ENCODE results near the gene ESR2. TPM values are rescaled to one million over a fixed set of nuclear protein-coding genes. Genes with fewer than 3 reads are reported as not detected.
"Not testable (repeated sequence)": the region's sequence is repeated elsewhere in the genome, so short reads cannot be mapped to it uniquely, and the experiment has no call there.

ESR2 gene
- total RNA-seq, 1 donor from 2014 or later: 0.13 TPM

DNA sequence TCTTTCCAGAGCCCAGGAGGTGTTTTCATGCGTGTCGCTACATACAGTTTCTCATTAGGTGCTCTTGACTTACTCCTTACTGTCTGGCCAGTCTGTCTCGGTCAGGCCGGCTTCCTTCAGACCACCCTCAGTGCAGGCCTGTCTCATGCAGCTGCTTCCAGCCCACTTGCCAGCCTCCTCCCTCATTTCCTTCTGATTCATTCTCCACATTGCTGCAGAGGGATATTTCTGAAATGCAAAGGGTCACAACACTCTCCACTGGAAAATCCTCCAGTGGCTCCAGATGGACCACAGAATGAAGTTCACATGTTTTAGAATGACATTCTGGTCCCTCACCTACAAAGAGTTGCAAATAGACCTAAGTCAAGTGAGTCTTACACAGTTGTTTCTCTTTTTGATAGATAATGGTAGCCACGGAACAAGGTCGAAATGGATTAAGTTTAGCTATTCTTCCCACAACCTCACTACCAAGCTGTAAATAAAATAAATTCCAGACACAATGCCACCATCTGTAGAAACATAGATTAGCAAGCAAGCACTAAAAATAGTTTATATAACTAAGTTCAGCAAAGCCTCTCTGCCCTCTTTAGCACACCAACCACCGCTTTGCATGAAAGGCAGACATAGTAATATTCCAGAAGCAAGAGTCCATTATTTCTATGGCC lies 146.9 kb downstream of the ESR2 start:
- peak; percentile 69 for DNase-seq (ENCODE audit: low read depth, low spot score)

DNA sequence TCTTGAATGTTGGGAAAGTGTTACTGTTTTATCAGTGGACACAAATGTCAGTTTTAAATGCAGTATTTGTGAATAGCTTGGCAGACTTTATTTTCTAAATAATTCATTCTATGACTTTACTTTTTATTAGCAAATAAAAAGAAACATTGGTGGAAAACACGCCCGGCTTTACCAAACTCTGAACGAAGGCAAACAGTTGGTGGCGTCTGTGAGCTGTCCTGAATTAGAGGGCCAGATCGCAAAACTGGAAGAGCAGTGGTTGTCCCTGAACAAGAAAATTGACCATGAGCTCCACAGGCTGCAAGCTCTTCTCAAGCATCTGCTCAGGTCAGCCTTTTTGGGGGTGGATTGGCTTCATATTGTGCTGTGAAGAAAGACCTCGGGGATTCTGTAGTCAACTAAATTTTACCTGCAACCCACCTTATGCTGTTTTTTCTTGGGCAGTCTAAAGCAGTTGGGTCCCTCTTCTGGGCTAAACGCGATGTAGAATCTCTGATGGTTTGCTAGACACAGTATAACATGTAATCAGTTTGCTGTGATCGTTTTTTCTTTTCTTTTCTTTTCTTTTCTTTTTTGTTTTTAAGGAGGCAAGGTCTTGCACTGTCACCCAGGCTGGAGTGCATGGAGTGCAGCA lies 156.4 kb downstream of the ESR2 start:
- DNase-seq (ENCODE audit: low read depth, low spot score): no peak

DNA sequence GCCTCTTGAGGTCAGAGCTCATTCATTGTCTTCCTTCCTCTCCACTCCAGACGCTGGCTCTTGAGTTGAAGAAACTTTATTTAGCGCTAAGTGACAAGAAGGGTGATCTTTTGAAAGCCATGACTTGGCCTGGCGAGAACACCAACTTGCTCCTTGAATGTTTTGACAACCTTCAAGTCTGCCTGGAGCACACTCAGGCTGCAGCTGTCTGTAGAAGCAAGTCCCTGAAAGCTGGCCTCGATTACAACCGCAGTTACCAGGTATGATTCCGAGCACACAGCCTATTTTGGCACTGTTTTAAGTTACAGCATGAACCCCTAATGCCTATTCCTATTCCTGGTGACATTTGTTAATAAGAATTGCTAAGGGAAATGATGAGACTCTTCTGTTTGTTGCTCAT lies 167.6 kb downstream of the ESR2 start:
- DNase-seq (ENCODE audit: low read depth, low spot score): no peak

DNA sequence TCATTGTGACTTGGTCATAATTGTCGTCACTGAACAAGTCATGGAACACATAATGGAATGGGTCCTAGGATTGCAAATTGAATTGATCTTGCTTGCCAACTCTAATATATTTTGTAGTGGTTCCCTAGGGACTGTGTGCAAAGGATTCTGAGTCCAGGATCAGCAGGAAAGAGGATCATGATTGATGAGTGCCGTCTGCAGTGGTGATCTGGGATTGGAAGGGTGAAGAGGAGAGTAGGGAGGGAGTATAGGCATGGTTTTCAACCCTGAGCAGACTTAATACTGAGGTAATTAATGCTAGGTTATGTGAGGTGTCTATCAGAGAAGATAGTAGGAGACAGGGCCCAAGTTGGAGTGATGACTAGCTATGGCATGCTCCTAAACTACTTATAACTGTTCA lies 168.9 kb downstream of the ESR2 start:
- DNase-seq (ENCODE audit: low read depth, low spot score): no peak

DNA sequence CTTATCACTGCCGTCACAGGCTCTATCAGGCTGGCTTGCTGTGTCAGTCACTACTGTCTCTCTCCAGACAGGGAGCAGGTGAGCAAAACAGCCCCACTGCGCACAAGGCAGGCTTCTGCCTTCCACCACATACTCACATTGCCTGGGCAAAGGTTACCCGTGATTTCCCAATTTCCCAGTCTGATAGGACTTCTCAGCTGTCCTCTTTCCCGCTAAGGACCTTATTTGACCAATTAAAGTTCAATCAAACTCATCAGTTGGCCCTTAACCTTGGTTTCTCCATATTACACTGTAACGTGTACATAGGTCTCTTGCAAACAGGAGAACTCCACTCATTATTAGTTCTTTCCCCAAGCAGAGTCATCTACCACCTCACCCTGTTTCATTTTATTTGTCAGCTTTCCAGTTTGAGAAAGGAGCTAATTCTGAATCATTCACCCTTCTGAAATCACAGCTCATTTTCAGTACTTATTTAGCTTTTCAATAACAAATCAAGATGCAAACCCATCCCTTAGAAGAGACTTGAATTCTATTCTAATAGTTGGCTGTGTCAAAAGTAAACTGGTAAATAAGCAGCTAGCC lies 170.8 kb downstream of the ESR2 start:
- DNase-seq (ENCODE audit: low read depth, low spot score): no peak

DNA sequence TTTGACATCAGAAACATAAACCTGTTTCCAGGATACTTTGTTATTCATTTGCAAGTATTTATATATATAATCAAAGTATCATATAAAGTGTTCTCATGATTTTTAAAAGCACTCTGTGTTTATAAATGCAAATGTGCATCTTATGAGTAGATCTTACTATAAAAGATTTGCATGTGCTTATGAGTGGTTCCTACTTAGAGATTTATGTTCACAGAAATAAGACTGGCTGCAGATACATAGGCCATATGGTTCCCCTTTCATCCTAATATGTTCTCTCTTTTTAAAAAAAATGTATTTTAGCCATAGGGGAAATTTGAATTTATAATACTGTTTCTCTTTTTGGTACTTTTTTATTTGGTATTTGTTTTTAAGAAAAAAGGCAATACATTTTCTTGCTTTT lies 174.2 kb downstream of the ESR2 start:
- DNase-seq (ENCODE audit: low read depth, low spot score): no peak

DNA sequence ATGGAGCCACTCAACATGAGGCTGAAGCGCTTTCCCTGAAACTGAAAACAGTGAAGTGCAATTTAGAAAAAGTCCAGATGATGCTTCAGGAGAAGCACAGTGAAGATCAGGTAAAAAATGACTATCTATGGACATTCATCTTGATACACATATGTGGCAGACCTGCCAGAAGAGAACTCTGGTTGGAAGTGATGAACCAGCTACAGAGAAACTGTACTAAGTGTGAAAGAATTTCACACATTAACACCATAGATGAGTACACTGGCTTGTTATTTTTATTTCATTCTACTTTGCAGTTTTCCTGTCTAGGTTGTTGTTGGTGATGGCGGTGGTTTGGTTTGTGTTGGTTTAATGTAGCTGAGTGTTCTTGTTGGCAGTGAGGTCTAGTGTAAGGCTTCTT lies 174.7 kb downstream of the ESR2 start:
- no peak for DNase-seq (ENCODE audit: low read depth, low spot score)

DNA sequence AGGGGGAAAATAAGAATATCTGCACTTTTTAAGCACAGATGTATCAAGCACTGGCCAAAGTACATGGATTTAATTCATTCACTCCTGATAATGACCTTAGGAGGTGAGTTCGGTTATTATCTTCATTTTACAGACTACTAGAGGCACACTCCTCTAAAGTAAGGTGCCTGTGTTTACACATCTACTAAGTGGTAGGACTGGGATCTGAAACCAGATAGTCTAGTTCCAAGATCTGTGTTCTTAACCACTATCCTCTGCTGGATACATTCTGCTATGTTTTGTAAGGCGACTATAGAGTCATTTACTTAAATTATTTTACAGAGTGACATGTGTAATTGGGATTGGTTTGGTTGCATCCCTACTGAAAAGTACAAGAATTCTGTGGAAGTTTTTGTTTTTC lies 175.3 kb downstream of the ESR2 start:
- DNase-seq (ENCODE audit: low read depth, low spot score): no peak

DNA sequence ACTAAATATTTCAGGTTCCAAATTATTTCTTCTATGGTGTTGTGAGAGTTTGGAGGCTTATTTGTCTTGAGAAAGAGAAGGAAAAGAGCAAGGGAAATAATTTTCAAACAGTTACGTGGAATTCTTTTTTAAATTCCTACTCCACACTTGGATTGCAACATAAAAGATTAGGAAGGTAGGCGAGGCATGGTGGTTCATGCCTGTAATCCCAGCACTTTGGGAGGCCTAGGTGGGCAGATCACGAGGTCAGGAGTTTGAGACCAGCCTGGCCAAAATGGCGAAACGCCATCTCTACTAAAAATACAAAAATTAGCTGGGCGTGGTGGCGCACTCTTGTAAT lies 175.8 kb downstream of the ESR2 start:
- not testable (repeated sequence) for DNase-seq (ENCODE audit: low read depth, low spot score)

DNA sequence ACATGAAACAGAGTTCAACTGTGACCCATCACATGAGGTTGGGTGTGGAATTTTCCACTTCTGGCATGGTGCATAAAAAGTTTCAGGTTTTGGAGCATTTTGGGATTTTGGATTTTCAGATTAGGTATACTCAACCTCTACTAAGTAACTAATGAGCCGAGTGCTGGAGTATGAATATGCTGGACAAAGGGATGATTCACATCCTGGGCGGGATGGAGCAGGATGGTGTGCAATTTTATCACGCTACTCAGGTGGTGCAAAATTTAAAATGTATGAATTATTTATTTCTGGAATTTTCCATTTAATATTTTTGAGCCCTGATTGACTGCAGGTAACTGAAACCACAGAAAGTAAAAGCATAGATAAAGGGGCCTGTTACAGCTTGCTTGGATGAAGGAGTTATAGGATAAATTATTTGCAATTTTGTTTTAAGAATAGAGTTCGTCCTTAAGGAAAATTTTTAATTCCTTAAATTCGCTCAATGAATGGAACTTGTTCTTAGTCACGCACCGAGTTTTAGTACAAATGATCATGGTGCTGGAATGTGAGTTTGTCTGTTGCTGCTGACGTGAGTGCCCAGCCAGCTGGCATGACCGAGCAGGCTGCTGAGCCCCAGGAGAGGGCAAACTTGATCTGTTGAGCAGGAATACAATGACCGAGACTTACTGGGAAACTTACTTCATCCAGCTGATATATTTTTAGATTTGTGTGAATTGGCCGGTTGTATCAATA lies 176.3 kb downstream of the ESR2 start:
- peak; percentile 17 for DNase-seq (ENCODE audit: low read depth, low spot score)

DNA sequence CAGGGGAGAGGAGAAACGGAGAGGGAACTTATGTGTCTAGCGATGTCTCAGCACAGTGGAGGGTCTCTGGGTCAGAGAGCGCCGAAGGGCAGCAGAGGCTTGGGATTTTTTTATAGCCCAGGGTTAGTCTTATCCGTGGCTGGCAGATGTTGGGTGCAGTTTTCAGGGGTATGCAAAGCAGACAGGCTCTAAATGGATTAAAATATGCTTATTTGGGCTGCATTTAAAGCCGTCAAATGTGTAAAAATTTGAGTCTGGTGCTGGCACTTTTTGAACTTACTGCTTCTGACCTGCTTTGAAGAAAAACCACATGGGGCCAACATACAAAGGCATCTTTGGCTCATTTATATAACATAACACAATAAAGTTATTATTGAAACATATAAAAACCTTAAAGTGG lies 178.8 kb downstream of the ESR2 start:
- DNase-seq (ENCODE audit: low read depth, low spot score): no peak

DNA sequence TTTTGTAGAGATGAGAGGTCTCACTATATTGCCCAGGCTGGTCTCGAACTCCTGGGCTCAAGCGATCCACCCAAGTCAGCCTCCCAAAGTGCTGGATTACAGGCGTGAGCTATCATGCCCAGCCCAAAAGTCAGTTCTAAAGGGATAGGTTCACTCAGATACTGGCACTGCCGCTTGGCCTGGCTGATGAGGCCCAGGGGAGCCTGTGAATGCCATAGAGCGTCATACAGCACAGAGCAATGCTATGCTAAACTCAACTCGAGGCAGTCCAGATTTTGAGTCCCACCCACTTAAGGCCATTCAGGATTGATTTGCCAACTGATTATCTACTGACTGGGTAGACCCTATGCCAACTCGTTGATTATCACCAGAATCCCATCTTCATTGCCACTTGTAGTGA lies 179.4 kb downstream of the ESR2 start:
- no peak for DNase-seq (ENCODE audit: low read depth, low spot score)

DNA sequence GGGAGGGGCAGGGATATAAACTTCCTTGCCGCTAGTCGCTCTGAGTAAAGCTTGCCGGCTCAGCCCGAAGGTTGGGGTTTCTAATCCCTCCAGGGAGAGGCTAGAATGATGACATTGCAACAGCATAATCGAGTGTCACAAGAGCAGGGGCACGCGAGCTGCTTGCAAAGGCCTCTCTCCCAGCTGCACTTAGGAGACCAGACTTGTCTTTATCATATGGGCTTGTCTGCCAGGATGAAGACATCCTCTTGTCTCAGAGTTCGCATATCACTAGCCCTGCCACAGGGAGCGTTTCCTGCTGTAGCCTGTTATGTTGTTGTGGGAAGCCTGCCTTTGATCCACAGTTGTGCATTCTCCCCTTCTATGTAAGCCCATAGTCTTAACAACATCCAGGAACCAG lies 180.0 kb downstream of the ESR2 start:
- no peak for DNase-seq (ENCODE audit: low read depth, low spot score)

DNA sequence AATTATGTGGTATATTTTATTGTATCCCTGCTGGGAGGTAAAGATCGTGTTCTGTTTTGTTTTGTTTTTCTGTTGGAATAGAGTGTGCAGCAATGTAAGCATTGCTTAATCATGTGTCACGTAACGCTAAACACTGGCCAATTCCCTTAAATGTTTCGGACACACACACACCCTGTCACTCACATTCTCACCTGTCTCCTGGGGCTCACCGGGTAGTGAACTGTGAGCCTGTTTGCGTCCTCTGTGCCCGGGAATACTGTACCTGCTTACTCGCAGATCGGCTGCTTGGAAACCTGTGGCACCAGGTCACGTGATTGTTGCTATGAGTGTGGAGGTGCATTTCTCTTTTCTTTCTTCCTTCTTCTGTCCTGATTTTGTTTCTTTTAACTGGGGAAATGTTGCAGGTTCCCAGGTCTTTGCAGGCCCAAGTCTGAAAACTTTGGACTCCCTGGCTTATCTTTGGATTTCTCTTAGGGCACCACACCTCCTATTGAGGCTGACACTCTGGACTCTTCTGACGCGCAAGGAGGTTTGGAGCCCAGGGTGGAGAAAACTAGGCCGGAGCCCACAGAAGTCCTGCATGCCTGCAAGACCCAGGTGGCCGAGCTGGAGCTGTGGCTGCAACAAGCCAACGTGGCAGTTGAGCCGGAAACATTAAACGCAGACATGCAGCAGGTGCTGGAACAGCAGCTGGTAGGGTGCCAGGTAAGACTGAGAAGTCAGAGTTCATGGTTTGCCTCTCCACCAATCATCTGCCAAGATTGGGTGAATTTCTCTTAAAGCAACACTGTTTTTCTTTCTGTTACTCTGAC lies 181.1 kb downstream of the ESR2 start:
- DNase-seq (ENCODE audit: low read depth, low spot score): no peak

DNA sequence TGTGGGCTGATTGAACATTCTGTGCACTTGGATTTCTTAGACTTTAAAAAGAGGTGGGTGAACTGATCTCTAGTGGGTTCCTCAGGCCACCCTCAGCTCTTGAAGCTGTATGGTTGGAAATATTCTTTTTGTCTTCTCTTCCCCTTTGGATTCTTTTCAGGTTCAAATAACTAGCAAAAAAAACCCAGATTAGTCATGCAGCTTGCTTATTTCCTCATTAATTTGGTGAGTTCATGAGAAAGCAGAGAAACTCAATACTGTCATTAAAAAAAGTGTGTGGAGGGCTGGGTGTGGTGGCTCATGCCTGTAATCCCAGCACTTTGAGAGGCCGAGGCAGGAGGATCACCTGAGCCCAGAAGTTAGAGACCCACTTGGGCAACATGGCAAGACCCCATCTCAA lies 183.4 kb downstream of the ESR2 start:
- DNase-seq (ENCODE audit: low read depth, low spot score): no peak

DNA sequence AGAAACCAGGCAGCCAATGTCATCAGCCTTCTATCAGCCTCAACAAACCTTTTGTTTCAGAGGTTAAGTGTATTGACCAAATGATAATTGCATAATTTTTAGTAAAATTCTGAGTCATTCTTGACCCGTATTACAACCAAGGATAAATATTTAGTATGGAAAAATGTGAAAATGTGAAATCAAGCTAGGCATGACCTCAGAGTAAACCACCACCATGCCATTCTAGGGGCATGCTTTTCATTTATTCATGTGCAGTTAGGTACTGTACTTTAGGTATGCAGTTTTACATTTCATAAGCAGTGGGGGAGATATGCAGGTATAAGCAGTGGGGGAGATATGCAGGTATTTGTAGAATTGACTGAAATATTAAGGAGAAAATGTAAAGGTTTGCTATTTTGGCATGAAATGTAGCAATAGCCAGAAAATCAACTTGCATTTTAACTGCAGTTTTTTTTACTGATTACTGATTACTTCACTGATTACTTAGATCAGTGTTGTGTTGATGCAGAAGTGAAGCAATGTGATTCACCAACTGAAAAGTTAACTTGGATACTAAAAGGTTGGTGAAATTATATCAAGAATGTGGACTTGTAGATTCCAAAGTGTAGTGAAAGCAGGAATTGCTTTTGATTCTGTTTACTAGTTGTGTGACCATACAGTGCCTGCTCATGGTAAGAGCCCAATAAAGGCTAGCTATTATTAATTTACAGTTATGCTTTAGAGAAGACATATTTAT lies 184.2 kb downstream of the ESR2 start:
- DNase-seq (ENCODE audit: low read depth, low spot score): no peak

DNA sequence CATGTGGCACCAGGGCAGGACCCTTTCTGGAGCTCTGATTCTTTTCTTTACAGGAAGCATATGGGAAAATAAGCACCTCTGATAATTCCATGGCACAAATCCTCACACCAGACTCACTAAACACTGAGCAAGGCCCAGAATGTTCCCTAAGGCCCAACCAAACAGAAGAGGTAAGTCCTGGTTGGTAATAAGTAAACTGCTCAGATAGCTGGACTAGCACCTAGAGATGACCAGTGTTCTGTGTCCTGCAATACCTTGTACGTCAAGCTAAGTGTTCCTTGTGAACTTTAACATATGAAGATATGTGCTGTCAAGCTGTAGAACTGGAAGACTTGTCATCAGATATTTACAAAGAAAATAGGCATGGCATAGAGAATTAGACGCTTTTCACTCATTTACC lies 186.7 kb downstream of the ESR2 start:
- DNase-seq (ENCODE audit: low read depth, low spot score): no peak

DNA sequence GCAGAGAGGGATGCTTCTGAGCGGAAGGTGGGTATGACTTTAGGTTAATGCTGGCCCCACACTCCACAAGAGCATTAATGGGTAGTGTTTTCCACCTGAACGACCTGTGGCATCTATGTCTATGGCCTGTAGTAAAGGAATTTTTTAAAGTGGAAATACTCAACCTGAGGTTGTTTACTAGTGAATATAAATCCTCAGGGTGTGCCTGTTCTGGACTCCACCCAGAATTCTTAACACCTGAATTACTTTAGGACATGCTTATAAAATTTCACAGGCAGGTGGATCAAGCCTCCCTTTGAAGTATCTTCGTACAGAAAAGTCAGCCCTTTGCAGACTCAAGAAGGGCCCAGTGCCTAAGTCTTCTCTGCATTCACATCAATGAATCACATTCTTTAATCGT lies 196.1 kb downstream of the ESR2 start:
- DNase-seq (ENCODE audit: low read depth, low spot score): no peak

DNA sequence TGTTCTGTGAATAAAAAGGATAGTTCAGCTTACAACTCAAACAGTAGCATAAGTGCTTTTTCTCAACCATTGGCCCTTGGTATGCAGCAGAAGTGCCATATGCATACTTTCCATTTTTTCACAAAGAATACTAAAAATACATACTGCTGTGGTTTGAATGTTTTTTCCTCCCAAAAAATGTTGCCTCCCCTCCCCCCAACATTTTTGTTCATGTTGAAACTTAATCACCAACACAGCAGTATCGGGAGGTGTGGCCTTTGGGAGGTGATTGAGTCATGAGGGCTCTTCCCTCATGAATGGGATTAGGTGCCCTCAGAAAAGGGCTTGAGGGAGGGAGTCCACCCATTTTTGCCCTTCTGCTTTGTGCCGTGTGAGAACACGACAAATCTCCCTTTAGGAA lies 198.6 kb downstream of the ESR2 start:
- DNase-seq (ENCODE audit: low read depth, low spot score): no peak

DNA sequence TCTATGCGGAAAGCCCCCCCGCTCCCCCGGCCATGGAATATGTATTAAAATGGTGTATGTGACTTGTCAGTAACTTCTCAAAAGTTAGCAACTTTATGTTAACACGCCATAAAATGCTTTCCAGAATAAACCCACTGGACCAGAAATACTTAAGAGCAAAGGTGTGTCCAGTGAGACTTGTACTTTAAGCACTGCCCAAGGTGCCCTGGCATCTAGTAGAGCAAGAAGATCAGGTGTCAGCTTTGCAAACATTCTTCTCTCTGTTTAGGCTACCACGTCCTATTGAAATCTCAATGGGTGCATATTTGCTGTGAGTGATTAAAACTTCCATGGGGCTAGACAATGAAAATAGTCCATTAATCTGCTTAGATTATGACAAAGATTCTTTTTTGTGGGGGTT lies 201.2 kb downstream of the ESR2 start:
- DNase-seq (ENCODE audit: low read depth, low spot score): no peak

DNA sequence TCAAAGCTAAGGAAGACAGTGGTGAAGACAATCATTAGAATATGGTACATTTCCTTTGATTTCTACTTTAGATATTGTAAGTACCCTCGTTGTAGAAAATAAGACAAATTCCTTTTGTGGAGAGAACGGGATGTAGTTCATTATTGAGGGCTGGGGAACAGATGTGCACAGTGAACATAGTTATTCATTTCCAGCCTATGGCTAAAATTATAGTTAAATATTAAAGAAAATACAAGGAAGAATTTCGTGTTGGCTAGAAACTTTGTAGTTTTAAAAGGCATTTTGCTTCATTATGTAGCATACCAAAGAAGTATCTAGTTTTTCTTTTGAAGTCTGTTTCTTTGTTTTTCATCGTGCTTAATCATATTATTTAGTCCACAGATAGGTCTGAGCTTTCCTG lies 201.8 kb downstream of the ESR2 start:
- DNase-seq (ENCODE audit: low read depth, low spot score): no peak
